HS-5 (cell line): Measurements from ENCODE around the gene KMT5C.

Source experiments
- DNase-seq: peaks from one replicate; pipeline ENCODE4 v3.0.0-alpha.2; 2012; ENCODE audit warnings: low read depth

Gene KMT5C

DNA sequence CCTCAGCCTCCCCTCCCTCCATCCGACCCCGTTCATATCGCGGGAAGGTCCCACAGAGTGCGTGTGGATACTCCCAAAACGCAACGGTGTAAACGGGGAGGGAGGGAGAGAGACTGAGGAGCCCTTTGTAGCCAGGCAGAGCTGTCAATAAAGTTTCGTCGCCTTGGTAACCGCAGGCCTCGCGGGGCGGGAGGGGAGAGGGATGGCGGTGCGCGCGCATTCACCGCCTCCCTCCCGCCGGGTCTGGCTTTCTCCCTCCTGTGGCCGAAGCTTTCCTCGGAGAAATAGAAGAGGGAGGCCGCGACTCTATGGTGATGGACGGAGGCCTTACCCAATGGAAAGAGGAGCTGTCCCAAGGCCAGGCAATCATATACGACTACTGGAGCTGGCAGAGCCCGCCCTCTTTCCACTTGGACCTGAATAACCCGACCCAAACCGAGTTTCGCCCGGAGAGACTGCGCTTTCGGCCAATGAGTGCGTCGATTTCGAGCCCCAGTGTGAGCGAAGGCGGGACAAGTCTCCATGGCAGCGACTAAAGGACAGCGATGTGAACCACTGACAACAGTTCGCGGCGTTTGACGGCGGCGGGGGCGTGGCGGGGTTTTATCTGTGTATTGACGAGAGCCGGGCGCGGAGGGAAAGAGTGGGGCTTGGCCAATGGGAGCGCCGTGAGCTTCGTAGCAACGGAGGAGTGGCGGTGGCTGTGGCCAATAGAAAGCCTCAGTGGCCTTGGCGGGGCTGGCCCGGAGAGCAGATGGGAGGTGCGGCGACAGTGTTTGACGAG, at the start of gene KMT5C:
KMT5C (plus strand) TSS at position 772 of the 784 bp plus-strand sequence. CDS start 2,061 bp downstream, outside the sequence.
- peak; percentile 100 for DNase-seq

DNA sequence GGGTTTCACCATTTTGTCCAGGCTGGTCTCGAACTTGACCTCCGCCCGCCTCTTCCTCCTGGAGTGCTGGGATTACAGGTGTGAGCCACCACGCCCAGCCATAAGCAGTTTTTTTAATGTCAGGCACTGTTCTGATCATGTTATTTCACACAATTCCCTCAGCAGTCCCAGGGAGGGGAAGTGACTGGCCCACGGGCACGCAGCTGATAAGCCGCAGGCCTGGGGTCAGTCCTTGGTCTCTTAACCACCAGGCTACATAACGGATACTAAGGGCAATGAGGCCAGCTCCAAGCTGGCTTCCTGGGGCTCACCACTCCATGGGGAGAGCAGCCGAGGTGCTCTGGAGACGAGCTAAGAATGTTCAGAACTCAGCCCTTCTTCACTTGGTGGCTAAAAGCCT, 42.4 kb upstream of the KMT5C start:
- no peak for DNase-seq

- no peak for DNase-seq
Measured at GRCh38 chr19:55299991-55300390, 39.7 kb upstream of the KMT5C start.

DNA sequence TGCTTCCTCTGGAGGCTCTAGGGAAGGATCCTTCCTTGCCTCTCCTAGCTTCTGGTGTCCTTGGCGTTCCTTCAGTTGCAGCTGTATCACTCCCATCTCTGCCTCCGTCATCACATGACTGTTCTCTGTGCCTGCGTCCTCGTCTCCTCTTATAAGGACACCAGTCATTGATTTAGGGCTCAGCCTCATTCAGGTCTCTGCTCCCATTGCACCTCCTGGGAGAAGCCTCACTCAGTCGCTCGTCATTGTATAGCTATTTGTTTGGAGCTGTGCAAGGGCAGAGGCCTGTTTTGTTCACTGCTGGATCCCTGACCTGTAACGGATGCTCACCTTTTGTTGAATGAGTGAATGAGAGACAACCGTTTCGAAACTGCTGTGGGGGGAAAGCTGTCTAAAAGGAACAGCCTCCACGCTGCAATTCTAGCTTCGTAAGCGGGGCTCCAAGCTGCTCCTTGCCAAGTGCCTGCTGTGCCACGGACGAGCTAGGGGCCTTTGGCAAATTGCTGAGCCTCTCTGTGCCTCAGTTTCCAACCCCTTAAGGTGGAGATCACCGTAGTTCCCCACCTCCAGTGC, 38.7 kb upstream of the KMT5C start:
- DNase-seq: no peak

DNA sequence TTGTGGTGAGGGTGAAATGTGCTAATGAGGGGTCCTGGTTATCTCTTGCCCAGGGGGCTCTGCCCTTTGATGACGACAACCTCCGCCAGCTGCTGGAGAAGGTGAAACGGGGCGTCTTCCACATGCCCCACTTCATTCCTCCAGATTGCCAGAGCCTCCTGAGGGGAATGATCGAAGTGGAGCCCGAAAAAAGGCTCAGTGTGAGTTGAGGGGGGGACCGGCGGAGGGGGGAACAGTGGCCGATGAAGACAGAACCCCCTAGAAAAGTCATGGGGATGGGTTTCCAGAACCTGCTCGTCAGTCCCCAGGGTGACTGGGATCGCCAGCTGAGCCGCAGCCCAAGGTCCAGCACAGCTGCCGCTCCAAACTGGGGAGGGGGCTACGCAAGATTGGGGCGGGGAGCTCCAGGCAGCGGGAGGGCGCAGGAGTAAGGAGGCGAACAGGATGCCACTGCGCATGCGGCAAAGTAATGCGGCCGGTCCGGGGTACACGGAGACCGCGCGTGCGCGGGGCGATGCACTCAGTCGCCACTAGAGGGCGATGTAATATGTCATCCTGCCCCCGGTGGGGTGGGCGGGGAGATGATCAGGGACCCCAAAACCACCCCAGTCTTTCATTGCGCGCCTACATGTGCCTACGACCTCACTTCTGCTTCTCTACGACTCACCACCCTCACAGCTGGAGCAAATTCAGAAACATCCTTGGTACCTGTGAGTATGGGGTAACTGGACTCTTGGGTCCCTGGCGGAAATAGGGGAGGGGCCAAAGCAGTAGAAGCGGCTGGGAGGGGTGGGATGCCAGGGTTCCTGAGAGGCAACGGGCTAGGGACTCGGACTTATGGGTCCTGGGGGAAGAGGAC, 38.0 kb upstream of the KMT5C start:
- DNase-seq: peak; percentile 34

DNA sequence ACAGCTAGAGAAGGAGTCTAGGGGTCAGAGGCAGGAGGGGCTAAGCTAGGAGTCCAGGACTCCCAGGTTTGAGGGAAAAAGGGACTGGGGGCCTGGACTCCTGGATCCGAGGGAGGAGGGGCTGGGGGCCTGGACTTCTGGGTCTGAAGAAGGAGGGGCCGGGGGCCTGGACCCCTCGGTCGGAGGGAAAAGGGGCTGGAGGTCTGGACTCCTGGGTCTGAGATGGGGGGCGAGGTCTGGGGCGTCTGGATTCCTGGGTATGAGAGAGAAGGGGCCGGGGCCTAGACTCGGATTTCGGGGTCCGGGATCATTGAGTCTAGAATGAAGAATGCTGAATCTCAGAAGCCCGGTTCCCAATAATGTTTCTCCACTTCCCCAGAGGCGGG, 37.4 kb upstream of the KMT5C start:
- no peak for DNase-seq

- no peak for DNase-seq
Measured at GRCh38 chr19:55303477-55303876, 36.2 kb upstream of the KMT5C start.

DNA sequence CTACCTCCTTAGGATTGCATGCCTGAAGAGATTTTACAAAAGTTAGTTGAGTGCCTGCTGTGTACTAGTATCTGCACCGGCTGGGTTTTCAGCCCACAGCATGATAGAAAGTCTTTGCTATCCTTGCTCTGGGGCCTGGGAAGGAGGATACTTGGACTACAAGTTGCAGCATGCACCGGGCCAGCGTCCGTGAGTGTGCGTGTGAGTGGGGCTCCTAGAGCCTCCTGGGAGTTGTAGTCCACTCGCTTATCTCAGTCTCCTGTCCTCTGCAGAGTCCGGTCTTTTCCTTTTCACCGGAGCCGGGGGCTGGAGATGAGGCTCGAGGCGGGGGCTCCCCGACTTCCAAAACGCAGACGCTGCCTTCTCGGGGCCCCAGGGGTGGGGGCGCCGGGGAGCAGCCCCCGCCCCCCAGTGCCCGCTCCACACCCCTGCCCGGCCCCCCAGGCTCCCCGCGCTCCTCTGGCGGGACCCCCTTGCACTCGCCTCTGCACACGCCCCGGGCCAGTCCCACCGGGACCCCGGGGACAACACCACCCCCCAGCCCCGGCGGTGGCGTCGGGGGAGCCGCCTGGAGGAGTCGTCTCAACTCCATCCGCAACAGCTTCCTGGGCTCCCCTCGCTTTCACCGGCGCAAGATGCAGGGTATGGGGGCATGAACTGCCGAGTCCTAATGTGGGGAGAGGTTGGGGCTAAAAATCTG, 35.2 kb upstream of the KMT5C start:
- no peak for DNase-seq

- no peak for DNase-seq
Measured at GRCh38 chr19:55304980-55305379, 34.7 kb upstream of the KMT5C start.

GRCh38 chr19:55305491-55305890, 34.2 kb upstream of the KMT5C start:
- no peak for DNase-seq

- no peak for DNase-seq
Measured at GRCh38 chr19:55305983-55306562, 33.6 kb upstream of the KMT5C start.

DNA sequence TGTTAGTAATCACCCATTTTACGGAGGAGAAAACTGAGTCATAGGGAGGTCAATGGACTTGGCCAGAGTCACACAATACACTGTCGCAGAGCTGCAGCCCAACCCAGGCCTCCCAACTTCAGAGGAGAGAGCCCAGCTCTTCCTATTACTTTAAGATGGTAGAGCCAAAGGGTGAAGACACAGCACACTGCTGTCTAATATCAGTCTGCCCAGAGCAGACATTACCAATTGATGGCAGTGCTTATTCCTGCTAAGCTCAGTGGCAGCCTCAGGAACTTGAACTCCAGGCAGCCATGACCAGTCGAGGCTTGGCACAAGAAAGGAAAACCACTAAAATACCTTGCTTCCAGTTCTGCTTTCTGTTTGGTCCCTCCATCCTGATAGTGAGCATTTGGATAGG, 33.0 kb upstream of the KMT5C start:
- no peak for DNase-seq

- no peak for DNase-seq
Measured at GRCh38 chr19:55308281-55308680, 31.4 kb upstream of the KMT5C start.

- no peak for DNase-seq
Measured at GRCh38 chr19:55309448-55309847, 30.2 kb upstream of the KMT5C start.

DNA sequence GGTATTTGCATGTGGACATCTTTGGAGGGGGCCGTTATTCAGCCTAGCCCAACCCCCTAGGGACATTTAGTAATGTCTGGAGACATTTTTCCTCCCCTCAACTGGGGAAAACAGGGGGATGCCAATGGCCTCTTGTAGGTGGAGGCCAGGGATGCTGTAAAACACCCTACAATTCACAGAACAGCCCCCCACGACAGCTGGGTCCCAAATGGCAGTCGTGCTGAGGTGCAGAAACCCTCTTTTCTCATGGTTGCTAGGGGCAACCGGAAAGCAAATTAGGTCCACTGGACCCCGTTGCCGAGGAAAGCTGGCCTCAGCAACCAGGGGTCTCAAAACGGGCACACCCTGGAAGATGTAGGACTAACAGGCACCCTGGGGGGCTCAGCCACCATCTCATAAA, 29.2 kb upstream of the KMT5C start:
- DNase-seq: no peak

DNA sequence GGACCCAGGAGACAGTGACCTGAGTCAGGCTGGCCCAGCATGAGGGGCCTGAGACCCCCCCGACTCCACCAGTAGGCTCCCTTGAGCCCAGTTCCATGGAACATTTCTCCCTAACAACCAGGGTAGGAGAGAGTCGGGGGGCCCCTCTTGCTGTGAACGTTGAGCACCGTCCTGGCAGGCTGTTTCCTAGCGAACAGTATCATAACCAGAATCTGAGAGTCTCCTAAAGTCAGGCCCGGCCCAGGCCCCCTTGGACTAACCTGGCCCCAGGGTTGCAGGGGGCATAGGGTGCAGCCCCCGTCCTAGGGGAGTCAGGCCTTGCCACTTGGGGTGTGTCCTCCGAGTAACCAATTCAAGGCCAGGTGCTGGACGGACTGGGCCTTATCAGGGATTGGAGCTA, 28.3 kb upstream of the KMT5C start:
- DNase-seq: no peak

DNA sequence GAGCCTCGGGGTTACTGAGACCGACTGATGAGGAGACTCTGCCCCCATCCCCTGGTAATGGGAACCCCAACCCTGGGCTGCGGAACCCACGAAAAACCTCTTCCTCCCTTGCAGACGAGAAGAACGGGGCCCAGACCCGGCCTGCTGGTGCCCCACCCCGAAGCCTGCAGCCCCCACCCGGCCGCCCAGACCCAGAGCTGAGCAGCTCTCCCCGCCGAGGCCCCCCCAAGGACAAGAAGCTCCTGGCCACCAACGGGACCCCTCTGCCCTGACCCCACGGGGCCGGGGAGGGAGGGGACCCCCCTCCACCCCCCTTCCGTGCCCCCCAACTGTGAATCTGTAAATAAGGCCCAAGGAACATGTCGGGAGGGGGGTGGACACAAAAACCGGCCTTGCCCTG, 27.9 kb upstream of the KMT5C start:
- no peak for DNase-seq

GRCh38 chr19:55312621-55313512, 26.8 kb upstream of the KMT5C start:
- DNase-seq: no peak

GRCh38 chr19:55314396-55314795, 25.3 kb upstream of the KMT5C start:
- DNase-seq: no peak

DNA sequence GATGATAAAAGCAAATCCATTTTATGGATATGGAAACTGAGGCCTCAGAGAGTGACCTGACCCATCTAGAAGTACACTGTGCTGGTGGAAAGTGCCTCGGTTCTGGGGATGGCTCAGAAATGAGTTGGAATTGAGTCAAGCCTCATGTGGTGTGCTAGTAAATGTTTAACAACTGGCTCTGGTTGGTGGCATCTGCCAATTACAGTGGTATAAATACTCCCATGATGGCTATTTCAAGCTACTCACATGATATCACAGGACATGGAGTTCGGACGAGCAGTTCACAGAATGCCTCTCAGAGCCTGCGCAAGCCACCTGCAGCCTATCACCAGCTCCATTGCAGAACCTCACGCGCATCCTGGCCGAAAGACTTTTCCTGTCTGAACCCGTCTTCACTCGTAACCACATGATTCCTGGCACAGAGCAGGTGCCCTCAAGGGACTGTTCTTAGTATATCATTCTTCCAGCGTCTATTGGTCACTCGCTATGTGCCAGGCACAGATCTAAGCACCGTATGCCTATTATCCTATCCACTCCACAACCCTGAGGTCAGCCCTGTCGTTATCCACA, 23.6 kb upstream of the KMT5C start:
- no peak for DNase-seq

- DNase-seq: no peak
Measured at GRCh38 chr19:55316646-55317045, 23.0 kb upstream of the KMT5C start.
